Endothelial cell of umbilical vein (primary cell): Measurements from ENCODE around the gene SETX. TPM values are rescaled to one million over a fixed set of nuclear protein-coding genes. Genes with fewer than 3 reads are reported as not detected.

ENCODE experiments used
- BruUV-seq: library from RNA; stranded (reverse); fragments of 400-500 nt; replicated peaks from 2 replicates; lab custom pipeline; 2021; lab: Mats Ljungman, UMichigan
- CTCF ChIA-PET: fragments of 300-600, 350-600 bp; sonication (Branson Sonifier 250); formaldehyde crosslinking; loops from one replicate; lab custom pipeline; 2021; ENCODE audit warnings: antibody characterized with exemption, inconsistent platforms; lab: Charles Lee
- POLR2A ChIA-PET: fragments of 300-600, 350-600 bp; sonication (Branson Sonifier 250); formaldehyde crosslinking; loops from one replicate; lab custom pipeline; 2021; ENCODE audit warnings: antibody characterized with exemption, inconsistent platforms; lab: Charles Lee
- DNase-seq: peaks from one replicate; pipeline ENCODE4 v3.0.0-alpha.2; 2011; ENCODE audit warnings: low read depth, low spot score
- FAIRE-seq: peaks from 2 replicates; lab custom pipeline; 2011; peaks lifted over from hg19 to GRCh38; lab: Jason Lieb, UNC
- H2AFZ ChIP-seq: 2 replicates; pipeline ENCODE4 v1.6.0; 2012; ENCODE audit warnings: low read depth, low read length, control low read depth, inconsistent platforms
- H3K27ac ChIP-seq: 2 replicates; pipeline ENCODE4 v1.5.1; 2011; ENCODE audit warnings: low read depth, mild to moderate bottlenecking, control low read depth, low read length, moderate library complexity; ENCODE audit not compliant: insufficient read depth
- H3K27me3 ChIP-seq, 2 experiments: 2 replicates each; pipeline versions ENCODE4 v1.6.0 to v1.6.1; 2011; ENCODE audit warnings: low read length in 2 of 2, mixed read lengths in 1 of 2; ENCODE audit not compliant: control insufficient read depth in 2 of 2, insufficient read depth in 2 of 2
- H3K36me3 ChIP-seq, 2 experiments: 2 replicates in 1 of 2; 3 replicates in 1 of 2; pipeline ENCODE4 v1.5.1; 2011; ENCODE audit warnings: low read length in 2 of 2, mild to moderate bottlenecking in 1 of 2, moderate library complexity in 1 of 2; ENCODE audit not compliant: control insufficient read depth in 2 of 2, insufficient read depth in 2 of 2; ENCODE audit errors: extremely low read depth in 1 of 2
- H3K4me1 ChIP-seq: 3 replicates; pipeline ENCODE4 v1.5.1; 2011; ENCODE audit warnings: mild to moderate bottlenecking, low read length; ENCODE audit not compliant: control insufficient read depth, insufficient read depth; ENCODE audit errors: extremely low read depth
- H3K4me2 ChIP-seq: 2 replicates; pipeline ENCODE4 v1.6.1; 2011; ENCODE audit warnings: low read length, control low read depth, mixed read lengths; ENCODE audit not compliant: insufficient read depth
- H3K4me3 ChIP-seq, 3 experiments: fragments of 200-600 bp in 1 of 3; sonication (generic), shearing (Covaris generic) in 1 of 3; replicated peaks in 1 of 3; 2 replicates each; pipeline ENCODE4 v1.5.1; 2011 to 2016; ENCODE audit warnings: control low read depth in 3 of 3, low read length in 3 of 3, mild to moderate bottlenecking in 2 of 3, inconsistent platforms in 1 of 3, low read depth in 1 of 3, moderate library complexity in 1 of 3; ENCODE audit not compliant: insufficient read depth in 1 of 3
- H3K79me2 ChIP-seq: 2 replicates; pipeline ENCODE4 v1.6.0; 2012; ENCODE audit warnings: low read length, inconsistent platforms; ENCODE audit not compliant: control insufficient read depth, insufficient read depth
- H3K9ac ChIP-seq: replicated peaks from 2 replicates; pipeline ENCODE3; 2011; ENCODE audit warnings: low read length, control low read depth; ENCODE audit not compliant: insufficient read depth; ENCODE audit errors: extremely low read depth
- H3K9me1 ChIP-seq: replicated peaks from 3 replicates; pipeline ENCODE4 v1.6.0; 2011; ENCODE audit warnings: mild to moderate bottlenecking, low read length; ENCODE audit not compliant: control insufficient read depth, insufficient read depth; ENCODE audit errors: extremely low read depth
- H3K9me3 ChIP-seq: replicated peaks from 2 replicates; pipeline ENCODE4 v1.5.1; 2012; ENCODE audit warnings: low read length, inconsistent platforms; ENCODE audit not compliant: control insufficient read depth, insufficient read depth
- H4K20me1 ChIP-seq: replicated peaks from 2 replicates; pipeline ENCODE3; 2011; ENCODE audit warnings: mild to moderate bottlenecking, low read length; ENCODE audit not compliant: control insufficient read depth, insufficient read depth; ENCODE audit errors: extremely low read depth
- CTCF ChIP-seq, 2 donors: IDR thresholded peaks; 1 replicate in 1 of 2; 2 replicates in 1 of 2; pipeline ENCODE4 v1.5.1; 2011; ENCODE audit warnings: low read length in 2 of 2, mild to moderate bottlenecking in 2 of 2, moderate library complexity in 2 of 2, control low read depth in 1 of 2, inconsistent platforms in 1 of 2, low read depth in 1 of 2; ENCODE audit not compliant: insufficient read depth in 1 of 2; ENCODE audit errors: extremely low read depth in 1 of 2
- EZH2 ChIP-seq: IDR thresholded peaks from 2 replicates; pipeline ENCODE4 v1.6.1; 2012; ENCODE audit warnings: borderline replicate concordance, low read depth, mild to moderate bottlenecking, moderate library complexity, low read length, inconsistent platforms; ENCODE audit not compliant: severe bottlenecking
- FOS ChIP-seq: IDR thresholded peaks from 2 replicates; pipeline ENCODE4 v1.6.1; 2011; ENCODE audit warnings: mild to moderate bottlenecking, low read length, moderate library complexity, borderline replicate concordance; ENCODE audit not compliant: insufficient read depth
- GATA2 ChIP-seq: IDR thresholded peaks from 2 replicates; pipeline ENCODE4 v1.7.0; 2011; ENCODE audit warnings: low read depth, mild to moderate bottlenecking, moderate library complexity, mixed read lengths, low read length; ENCODE audit not compliant: insufficient read length, insufficient read depth
- JUN ChIP-seq: IDR thresholded peaks from 2 replicates; pipeline ENCODE4 v1.6.1; 2011; ENCODE audit warnings: borderline replicate concordance, low read depth; ENCODE audit not compliant: insufficient read length, insufficient read depth
- MYC ChIP-seq: IDR thresholded peaks from one replicate; pipeline ENCODE4 v1.6.1; 2011; ENCODE audit warnings: mild to moderate bottlenecking, low read depth, low read length
- POLR2A ChIP-seq: IDR thresholded peaks from 2 replicates; pipeline ENCODE4 v1.6.1; 2012; ENCODE audit warnings: low read depth, mild to moderate bottlenecking, control low read depth, low read length
- POLR2AphosphoS5 ChIP-seq: IDR thresholded peaks from 2 replicates; pipeline ENCODE4 v1.6.1; 2012; ENCODE audit warnings: low read depth, mild to moderate bottlenecking, control low read depth, low read length, moderate library complexity; ENCODE audit not compliant: insufficient read depth
- dilution Hi-C: fragments of 300-500 bp; cut with MboI; formaldehyde crosslinking; loops from one replicate; pipeline ENCODE4 v1.15.0; 2019; ENCODE audit warnings: low sequenced_read_pairs; ENCODE audit not compliant: extremely low pct_ligation_motif_present
- intact Hi-C: fragments of 100-400 bp; cut with micrococcal nuclease; formaldehyde crosslinking; loops from one replicate; pipeline ENCODE4 v1.10.0; 2022
- polyA plus RNA-seq, 4 experiments: library from polyadenylated mRNA; depleted of rRNA in 3 of 4; stranded (reverse) in 3 of 4; unstranded in 1 of 4; fragments of >200 nt; gene quantifications; 2 replicates each; pipeline versions ENCODE4 v1.2.1 to v1.2.3, GENCODE V29; 2011 to 2012; ENCODE audit warnings: missing spikeins in 1 of 4
- total RNA-seq: library from RNA; stranded (reverse); gene quantifications from 2 replicates; pipeline ENCODE4 v1.2.3, GENCODE V29; 2021
- TF ChIP-seq, protein P1 (sequence below): IDR thresholded peaks from 2 replicates; pipeline ENCODE4 v1.6.1; 2011; ENCODE audit not compliant: insufficient read depth, insufficient read length

The SETX gene
- total and polyA plus RNA-seq, 2 donors (not counting 3 experiments of a cell fraction or from before 2014, with no cell fraction given): 20.9 to 47.7 TPM

- dilution Hi-C loops (no loop called here), intact Hi-C loops (no loop called here)
- H3K36me3 ChIP-seq: no peaks in the 10 kb centered on the region
- H3K4me3 ChIP-seq: no peak overlapping the region
- no peaks in the 10 kb centered on the region for H4K20me1 ChIP-seq
- no TSS peak for BruUV-seq
- DNase-seq (no peak), FAIRE-seq (no peak)
- ChIA-PET CTCF (interaction anchor here (2.3 kb wide), 1 partner anchor 47 kb away, joined by 13 read pairs; no protein-coding TSS in a partner anchor), POLR2A (no interaction called here)
- TF ChIP-seq, protein P1, sequence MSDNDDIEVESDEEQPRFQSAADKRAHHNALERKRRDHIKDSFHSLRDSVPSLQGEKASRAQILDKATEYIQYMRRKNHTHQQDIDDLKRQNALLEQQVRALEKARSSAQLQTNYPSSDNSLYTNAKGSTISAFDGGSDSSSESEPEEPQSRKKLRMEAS: no peak
- no peak for TF ChIP-seq EZH2
- no peak for TF ChIP-seq CTCF (IDR thresholded peaks at IDR 0.05; ENCODE audit: extremely low read depth in 1 of 2, insufficient read depth in 1 of 2, low read depth in 1 of 2, low read length in 2 of 2)
- TF ChIP-seq GATA2: no peak
- TF ChIP-seq POLR2A: no peak
- TF ChIP-seq FOS: no peak
- no peak for TF ChIP-seq JUN
- TF ChIP-seq POLR2AphosphoS5: no peak
- TF ChIP-seq MYC: no peak
- no peaks in the 10 kb centered on the region for H3K9me3 ChIP-seq
- H3K9ac ChIP-seq: no peak overlapping the region
- H3K4me2 ChIP-seq: no peak overlapping the region
- H3K79me2 ChIP-seq: no peaks in the 10 kb centered on the region
- H3K27me3 ChIP-seq: peaks cover 5 to 8% of the 10 kb centered on the region in 2 experiments
- no peak overlapping the region for H2AFZ ChIP-seq
- H3K27ac ChIP-seq: no peak overlapping the region
- H3K4me1 ChIP-seq: peaks cover 9% of the 10 kb centered on the region
- H3K9me1 ChIP-seq: no peaks in the 10 kb centered on the region
Measured at GRCh38 chr9:132216861-132217619, 137.7 kb downstream of the SETX start.
